ENCODE measurements around the gene MGMT.

- no peak for TF ChIP-seq ELF1 (IDR thresholded peaks at IDR 0.05)
- TF ChIP-seq, protein P1, sequence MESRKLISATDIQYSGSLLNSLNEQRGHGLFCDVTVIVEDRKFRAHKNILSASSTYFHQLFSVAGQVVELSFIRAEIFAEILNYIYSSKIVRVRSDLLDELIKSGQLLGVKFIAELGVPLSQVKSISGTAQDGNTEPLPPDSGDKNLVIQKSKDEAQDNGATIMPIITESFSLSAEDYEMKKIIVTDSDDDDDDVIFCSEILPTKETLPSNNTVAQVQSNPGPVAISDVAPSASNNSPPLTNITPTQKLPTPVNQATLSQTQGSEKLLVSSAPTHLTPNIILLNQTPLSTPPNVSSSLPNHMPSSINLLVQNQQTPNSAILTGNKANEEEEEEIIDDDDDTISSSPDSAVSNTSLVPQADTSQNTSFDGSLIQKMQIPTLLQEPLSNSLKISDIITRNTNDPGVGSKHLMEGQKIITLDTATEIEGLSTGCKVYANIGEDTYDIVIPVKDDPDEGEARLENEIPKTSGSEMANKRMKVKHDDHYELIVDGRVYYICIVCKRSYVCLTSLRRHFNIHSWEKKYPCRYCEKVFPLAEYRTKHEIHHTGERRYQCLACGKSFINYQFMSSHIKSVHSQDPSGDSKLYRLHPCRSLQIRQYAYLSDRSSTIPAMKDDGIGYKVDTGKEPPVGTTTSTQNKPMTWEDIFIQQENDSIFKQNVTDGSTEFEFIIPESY (IDR thresholded peaks at IDR 0.05; ENCODE audit: borderline replicate concordance, low read depth): no peak
- TF ChIP-seq MAX (IDR thresholded peaks at IDR 0.05; ENCODE audit: low read depth): no peak
- no peak for TF ChIP-seq EZH2phosphoT487 (IDR thresholded peaks at IDR 0.05; ENCODE audit: borderline replicate concordance, low read depth)
- TF ChIP-seq, protein P2, sequence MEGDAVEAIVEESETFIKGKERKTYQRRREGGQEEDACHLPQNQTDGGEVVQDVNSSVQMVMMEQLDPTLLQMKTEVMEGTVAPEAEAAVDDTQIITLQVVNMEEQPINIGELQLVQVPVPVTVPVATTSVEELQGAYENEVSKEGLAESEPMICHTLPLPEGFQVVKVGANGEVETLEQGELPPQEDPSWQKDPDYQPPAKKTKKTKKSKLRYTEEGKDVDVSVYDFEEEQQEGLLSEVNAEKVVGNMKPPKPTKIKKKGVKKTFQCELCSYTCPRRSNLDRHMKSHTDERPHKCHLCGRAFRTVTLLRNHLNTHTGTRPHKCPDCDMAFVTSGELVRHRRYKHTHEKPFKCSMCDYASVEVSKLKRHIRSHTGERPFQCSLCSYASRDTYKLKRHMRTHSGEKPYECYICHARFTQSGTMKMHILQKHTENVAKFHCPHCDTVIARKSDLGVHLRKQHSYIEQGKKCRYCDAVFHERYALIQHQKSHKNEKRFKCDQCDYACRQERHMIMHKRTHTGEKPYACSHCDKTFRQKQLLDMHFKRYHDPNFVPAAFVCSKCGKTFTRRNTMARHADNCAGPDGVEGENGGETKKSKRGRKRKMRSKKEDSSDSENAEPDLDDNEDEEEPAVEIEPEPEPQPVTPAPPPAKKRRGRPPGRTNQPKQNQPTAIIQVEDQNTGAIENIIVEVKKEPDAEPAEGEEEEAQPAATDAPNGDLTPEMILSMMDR (IDR thresholded peaks at IDR 0.05): no peak
- TF ChIP-seq MXI1 (IDR thresholded peaks at IDR 0.05; ENCODE audit: low read depth, low read length): no peak
- no peak for TF ChIP-seq JUND (IDR thresholded peaks at IDR 0.05)
- TF ChIP-seq USF2 (IDR thresholded peaks at IDR 0.05; ENCODE audit: borderline replicate concordance, low read depth, low read length): no peak
- no peak for TF ChIP-seq REST (IDR thresholded peaks at IDR 0.05; ENCODE audit: low read depth, low read length)
- no peak for TF ChIP-seq TAF1 (IDR thresholded peaks at IDR 0.05; ENCODE audit: borderline replicate concordance, low read depth, low read length)
Observed at GRCh38 chr10:129793479-129793878, 326.4 kb downstream of the MGMT start.

Data from SK-N-SH (cell line).